T47D (cell line): ENCODE data around the gene RPS5.
"Not testable (repeated sequence)": the region's sequence is repeated elsewhere in the genome, so short reads cannot be mapped to it uniquely, and the experiment has no call there.

Source experiments
- DNase-seq, 2 experiments: peaks; one replicate each; pipeline versions ENCODE4 v3.0.0 to v3.0.0-alpha.2; 2011 to 2012; ENCODE audit warnings: low read depth in 1 of 2, low spot score in 1 of 2
- JUND ChIP-seq: IDR thresholded peaks from 2 replicates; pipeline ENCODE4 v1.6.1; 2012; ENCODE audit warnings: low read depth
- in situ Hi-C: cut with HindIII; loops from 2 replicates; pipeline ENCODE4 v1.10.0; 2016; ENCODE audit warnings: low sequenced_read_pairs, low pct_unique_long_range_greater_than_20kb

Gene RPS5

DNA sequence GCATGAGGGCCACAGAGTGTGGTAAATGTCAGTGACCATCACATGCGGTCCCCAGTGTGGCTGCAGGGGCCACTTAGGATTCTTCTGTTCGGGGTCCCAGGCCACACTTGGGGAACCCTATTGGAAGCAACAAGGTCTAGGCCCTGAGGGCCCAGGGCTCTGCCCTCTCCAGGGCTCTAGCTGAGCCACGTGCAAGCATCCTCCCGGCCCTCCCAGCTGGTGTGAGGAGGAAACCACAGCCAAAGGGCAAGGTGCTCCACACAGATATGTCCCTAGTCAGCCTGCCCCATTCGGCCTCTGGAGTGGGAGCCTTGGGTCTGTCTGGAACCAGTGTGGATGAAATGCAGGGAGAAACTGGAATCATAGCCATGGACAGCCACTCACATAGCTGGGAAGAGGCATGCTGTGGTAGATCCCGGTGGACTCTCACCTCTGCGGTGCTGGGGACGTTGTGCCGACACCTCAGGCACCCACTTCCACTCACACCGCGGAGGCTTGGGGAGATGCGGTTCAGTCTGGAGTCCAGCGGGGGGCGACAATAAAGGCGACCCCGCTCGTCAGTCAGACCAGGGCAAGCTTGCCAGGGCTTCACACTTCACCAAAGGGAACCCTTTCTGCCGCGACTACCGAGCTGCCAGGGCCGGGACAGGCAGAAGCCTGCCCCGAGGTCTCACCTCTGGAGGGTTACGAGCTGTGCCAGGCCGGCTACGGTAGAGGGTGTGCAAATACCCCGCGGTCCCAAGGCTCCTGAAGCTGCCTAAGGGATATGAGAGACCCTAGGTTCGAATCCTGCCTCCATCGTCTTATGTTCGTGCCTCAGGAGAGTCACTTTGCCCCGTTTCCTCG, 20.3 kb upstream of the RPS5 start:
- no peak for DNase-seq

DNA sequence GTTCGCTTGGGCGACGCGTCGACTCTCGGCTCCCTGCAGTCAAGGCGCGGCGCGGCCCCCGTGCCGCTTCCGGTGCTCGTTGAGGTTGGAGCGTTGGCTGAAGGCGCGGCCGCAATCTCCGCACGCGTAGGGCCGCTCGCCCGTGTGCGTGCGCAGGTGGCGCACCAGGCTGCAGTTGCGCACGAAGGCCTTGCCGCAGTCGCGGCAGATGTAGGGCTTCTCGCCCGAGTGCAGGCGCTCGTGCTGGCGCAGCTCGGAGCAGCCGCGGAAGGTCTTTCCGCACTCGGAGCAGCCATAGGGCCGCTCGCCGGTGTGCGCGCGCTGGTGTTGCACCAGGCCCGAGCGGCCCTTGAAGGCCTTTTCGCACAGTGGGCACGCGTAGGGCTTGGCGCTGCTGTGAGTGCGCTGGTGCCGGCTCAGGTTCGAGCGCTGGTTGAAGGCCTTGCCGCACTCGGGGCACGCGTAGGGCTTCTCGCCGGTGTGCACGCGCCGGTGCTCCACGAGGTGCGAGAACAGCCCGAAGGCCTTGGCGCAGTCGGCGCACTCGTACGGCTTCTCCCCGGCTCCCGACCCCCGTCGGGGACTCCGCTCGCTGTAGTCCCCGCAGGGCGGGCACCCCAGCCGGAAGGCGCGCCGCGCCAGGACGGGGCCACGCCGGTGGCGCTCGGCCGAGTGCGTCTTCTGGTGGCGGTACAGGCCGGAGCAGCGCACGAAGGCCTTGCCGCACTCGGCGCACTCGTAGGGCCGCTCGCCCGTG, 19.2 kb upstream of the RPS5 start:
- no peak for TF ChIP-seq JUND
- in situ Hi-C loops, result no loop called here
- no peak for DNase-seq

More for the DNA sequence above, 20.3 kb upstream of the RPS5 start:
- in situ Hi-C loops, result no loop called here
- no peak for TF ChIP-seq JUND

DNA sequence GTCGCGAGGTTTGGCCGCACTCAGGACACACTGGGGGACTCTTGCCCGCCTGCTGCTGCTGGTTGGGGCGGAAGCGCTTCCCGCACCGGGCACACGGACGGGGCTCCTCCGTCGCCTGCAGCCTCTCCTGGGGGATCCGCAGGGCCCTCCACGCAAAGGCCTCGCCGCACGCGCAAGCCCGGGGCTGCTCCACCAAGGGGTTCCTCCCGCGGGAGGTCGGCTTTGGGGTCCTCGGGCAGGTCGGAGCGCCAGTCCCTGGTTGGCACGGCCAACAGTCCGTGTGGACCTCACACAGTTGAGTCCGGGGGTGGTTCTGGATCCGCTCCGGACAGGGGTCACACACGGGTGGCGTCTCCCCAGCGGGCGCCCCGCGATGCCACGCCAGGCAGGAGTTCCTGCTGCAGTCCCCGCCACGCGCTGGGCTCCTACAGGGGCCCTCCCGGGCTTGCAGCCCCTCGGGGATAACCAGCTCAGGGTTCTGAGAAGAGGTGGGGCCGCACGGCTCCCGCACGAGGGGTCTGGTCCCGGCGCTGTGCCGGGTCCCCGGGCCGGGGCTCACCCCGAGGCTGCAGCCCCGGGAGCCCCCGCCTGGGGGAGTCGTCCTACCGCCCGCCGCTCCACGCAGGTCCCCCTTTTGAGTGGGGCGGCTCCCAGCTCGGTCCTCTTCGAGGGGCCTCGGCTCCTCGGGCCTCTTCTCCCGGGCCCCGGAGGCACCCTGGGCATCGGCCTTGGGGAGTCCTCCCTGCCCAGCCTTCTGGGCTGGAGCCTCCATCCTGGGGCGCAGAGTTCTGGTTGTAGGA, 18.3 kb upstream of the RPS5 start:
- in situ Hi-C loops, result no loop called here
- no peak for DNase-seq
- no peak for TF ChIP-seq JUND

DNA sequence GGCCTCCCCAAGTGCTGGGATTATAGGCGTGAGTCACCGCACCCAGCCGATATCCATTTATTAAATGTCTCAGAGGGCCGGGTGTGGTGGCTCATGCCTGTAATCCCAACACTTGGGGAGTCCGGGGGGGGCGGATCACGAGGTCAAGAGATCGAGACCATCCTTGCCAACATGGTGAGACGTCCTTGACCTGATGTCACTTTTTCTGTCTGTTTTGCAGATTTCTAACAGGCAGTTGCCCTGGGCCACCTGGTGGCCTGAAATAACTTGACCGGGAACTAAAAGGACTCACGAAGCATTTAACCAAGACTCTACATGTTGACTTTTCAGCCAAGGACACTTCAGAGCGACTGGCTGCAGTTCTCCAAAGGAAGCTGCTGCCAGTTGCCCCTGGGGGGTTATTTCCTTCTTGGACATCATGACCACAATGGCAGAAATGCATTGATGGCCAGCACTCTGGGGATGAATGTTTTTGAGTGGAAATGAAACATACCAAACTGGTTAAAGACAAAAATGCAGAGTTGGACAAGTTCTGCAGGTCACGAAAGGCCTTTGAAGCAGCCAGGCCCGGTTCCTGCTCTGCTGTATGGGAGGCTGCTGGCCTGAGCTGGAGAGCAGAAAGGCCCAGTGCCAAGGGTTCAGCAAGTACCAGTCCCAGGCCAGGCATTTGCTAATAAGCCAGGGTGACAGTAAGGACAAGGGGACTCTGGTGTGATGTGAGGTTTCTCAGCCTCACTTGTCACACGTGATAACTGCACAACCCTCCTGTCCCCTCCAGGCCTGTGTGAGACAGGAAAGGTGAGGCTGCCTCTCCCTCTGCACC, 14.5 kb upstream of the RPS5 start:
- in situ Hi-C loops, result no loop called here
- no peak for TF ChIP-seq JUND
- DNase-seq, result peak in 1 of 2 experiments; percentile 77

DNA sequence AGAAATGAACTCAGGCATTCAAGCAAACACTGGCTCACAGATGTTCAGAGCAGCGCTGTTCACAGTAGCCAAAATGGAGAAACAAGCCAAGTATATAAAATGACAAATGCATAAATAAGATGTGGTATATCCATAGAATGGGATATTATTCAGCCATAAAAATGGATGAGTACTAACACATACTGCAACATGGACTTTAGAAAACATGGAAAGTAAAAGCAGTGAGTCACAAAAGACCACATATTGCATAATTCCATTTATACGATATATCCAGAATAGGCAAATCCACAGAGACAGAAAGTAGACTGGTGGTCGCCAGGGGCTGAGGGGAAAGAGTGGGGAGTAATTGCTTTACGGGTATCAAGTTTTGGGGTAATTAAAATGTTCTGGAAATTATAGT, 12.9 kb upstream of the RPS5 start:
- no peak for DNase-seq
- in situ Hi-C loops, result no loop called here
- no peak for TF ChIP-seq JUND

DNA sequence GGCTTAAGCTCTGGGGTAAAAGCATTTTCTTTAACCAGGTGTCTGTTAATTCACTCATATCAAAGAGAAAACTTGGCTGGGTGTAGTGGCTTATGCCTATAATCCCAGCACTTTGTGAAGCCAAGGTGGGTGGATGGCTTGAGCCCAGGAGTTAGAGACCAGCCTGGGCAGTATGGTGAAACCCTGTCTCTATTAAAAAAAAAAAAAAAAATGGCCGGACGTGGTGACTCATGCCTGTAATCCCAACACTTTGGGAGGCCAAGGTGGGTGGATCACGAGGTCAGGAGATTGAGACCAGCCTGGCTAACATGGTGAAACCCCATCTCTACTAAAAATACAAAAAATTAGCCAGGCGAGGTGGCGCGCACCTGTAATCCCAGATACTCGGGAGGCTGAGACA, 10.3 kb upstream of the RPS5 start:
- in situ Hi-C loops, DNase-seq: not testable (repeated sequence)

GRCh38 chr19:58379246-58379645, 7.8 kb upstream of the RPS5 start:
- no peak for TF ChIP-seq JUND
- DNase-seq, result no peak
- in situ Hi-C loops, result no loop called here

GRCh38 chr19:58380037-58380661, 6.9 kb upstream of the RPS5 start:
- no peak for TF ChIP-seq JUND
- no peak for DNase-seq

DNA sequence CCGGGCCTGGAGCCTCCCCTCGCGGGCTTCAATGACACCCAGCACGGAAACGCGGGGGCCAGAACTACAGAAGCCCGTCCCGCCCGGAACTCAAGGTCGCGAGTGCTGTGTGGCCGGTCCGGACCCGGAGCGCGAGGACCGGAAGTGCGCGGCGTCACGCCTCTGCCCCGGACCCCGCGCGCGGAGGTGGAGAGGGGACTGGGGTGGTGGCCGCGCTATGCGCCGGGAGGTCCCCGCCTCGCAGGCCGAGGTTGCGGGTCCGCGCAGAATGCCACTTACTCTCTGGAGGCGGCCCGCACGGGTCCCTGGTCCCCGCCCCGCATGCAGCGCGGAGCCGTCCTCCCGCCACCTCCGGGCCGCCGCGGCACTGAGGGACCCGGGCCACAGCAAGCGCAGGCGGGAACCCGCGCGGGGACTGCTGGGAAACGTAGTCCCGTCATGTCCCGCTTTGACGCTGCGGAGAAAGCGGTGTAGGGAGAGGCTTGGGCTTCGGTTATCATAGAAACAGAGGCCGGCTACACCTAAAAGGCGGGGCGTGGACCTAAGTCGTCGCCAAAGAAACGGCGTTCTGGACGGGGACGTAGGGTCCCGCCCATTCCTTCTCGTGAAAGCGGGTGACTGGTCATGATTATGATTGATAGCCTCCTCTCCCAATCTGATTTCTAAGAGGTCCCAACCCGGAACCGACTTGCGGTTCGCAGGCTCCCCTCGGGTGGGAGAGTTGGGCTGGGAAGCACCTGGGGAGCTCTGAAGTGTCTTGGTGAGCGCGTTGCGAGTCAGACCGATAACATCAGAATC, 6.2 kb upstream of the RPS5 start, which contains the start of gene ZNF837:
TSS of gene ZNF837 (minus strand) at position 369 of the 798 bp plus-strand sequence. CDS start 11,698 bp downstream, outside the sequence.
- DNase-seq, result peak; percentile 88 to 100
- in situ Hi-C loops, result no loop called here
- no peak for TF ChIP-seq JUND

More at GRCh38 chr19:58380037-58380661, 6.9 kb upstream of the RPS5 start:
- in situ Hi-C loops, result no loop called here

DNA sequence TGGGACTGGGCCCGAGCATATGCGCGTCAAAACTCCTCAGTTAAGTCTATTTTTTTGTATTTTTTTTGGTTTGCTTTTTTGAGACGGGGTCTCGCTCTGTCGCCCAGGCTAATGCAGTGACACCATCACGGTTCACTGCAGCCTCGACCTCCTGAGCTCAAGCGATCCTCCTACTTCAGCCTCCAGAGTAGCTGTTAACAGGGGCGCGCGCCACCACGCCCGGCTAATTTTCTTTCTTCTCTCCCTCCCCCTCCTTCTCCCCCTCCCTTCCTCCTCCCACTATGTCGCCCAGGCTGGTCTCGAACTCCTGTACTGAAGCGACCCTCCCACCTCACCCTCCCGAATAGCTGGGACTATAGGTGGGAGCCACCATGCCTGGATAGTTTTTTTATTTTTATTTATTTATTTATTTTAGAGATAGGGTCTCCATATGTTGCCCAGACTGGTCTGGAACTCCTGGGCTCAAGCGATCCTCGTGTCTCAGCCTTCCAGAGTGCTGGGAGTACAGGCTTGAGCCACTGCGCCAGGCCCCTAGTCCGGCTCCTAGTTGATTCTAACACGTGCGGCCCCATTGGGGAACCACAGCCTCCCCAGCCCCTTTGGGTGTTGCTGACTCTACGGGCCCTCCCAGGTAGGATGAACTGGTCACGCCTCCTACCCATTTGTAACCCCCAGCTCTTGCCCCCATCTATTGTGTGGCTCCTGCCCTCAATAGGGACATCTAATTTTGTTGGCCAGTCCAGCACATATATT, 5.4 kb upstream of the RPS5 start:
- no peak for TF ChIP-seq JUND
- in situ Hi-C loops, result no loop called here
- no peak for DNase-seq
